ENCODE measurements around the gene TMOD1. TPM values are rescaled to one million over a fixed set of nuclear protein-coding genes. Genes with fewer than 3 reads are reported as not detected.

The TMOD1 gene
- total RNA-seq, 1 donor from 2014 or later = 0.91 TPM

DNA sequence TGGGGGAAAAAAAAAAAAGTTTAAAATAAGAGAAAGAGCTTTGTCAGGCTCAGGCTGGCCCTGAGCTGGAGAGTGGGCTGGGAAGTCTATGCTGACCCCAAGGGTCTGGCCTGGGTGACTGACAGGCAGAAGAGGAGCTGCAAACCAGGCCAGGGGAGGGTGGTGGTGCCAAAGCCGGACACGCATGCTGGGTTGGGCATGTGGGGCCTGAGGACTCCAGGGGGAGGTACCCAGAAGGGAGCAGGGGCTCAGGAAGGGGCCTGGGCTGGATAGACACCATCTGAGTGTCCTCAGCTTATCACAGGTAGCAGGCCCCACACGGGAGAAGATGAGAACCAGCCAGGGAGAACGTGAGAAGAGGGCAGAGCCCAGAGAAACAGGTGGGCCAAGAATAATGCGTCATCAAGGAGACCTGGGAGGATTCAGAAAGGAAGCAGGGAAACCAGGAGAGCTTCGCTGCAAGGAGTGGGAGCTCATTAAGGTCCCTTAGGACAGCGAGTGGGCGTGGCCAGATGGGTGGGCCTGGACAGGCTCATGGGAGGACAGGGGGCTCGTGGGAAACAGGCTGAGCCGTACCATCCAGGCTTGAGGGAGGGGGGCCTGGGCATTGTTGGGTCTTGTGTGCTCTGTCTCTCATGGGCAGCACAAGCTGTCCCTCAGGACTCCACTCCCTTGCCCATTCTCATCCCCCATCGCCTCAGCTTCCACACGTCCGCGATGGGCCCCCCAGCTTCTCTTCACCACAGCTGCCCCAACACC, 16.0 kb downstream of the TMOD1 start:
- H3K36me3 Mint-ChIP-seq (ENCODE audit: low read depth) = no peaks in the 10 kb centered on the region
- intact Hi-C loops (cut with micrococcal nuclease) = no loop called here
- no peak for DNase-seq

DNA sequence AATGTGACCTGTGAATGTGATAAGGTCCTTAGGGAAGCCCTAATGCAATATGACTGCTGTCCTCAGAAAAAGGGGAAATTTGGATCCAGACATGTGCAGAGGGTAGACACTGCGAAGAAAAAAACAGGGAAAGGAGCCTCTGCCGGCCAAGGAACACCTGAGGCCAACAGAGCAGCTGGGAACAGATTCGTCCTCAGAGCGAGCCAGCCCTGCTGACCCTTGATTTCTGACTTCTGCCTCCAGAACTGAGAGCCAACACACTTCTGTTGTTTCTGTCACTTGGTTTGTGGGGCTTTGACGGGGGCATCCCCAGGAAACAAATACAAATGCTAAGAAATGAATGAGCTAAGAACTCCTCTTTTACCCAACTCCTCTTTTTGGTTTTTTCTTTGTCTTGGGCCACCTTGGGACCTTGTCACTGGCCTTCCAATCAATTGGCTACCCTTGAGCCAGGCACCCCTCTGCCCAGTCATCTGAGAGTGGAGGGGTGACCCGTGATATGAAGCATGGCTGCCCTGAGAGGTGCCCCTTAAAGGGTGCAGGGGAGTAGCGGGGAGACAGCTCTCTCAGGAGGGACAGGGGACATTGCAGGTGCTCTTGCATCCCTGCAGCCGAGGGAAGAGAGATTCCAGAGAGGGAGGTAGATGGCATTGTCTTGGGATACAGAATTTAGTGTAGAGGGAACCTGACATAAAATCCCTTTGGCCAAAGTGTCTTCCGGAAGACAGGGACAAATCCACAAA, 16.9 kb downstream of the TMOD1 start:
- DNase-seq = no peak
- intact Hi-C loops (cut with micrococcal nuclease) = no loop called here
- H3K4me1 Mint-ChIP-seq = peaks cover 4% of the 10 kb centered on the region
- H3K9me3 Mint-ChIP-seq = no peaks in the 10 kb centered on the region
- H3K36me3 Mint-ChIP-seq (ENCODE audit: low read depth) = no peaks in the 10 kb centered on the region
- H3K27ac Mint-ChIP-seq = no peak overlapping the region
- H3K4me3 Mint-ChIP-seq = no peak overlapping the region
- peaks cover 42% of the 10 kb centered on the region for H3K27me3 Mint-ChIP-seq

More for the DNA sequence above, 16.0 kb downstream of the TMOD1 start:
- Mint-ChIP-seq H3K27ac (no peak overlapping the region), H3K27me3 (peaks cover 42% of the 10 kb centered on the region), H3K4me1 (peaks cover 4% of the 10 kb centered on the region), H3K9me3 (no peaks in the 10 kb centered on the region), H3K4me3 (no peak overlapping the region)

DNA sequence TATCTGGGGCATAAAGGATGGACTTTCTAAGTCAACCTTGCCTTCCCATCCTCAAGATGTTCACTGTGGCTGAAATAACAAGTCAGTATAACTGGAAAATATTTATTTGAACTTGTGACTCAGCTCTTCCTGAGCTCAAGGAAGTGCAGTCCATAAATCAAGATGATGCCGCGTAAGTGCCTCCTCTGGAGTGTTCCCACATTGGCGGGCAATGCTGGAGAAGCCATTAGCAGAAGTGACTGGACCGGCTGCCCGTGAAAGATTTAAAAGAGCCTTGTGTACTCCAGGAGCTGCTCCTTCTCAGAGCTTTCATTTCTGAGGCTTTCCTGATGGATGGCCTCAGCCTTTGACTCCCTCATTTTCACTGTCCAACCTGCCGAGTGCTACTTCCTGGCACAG, 17.4 kb downstream of the TMOD1 start:
- Mint-ChIP-seq H3K9me3 (no peaks in the 10 kb centered on the region), H3K27ac (no peak overlapping the region), H3K27me3 (peaks cover 42% of the 10 kb centered on the region)

DNA sequence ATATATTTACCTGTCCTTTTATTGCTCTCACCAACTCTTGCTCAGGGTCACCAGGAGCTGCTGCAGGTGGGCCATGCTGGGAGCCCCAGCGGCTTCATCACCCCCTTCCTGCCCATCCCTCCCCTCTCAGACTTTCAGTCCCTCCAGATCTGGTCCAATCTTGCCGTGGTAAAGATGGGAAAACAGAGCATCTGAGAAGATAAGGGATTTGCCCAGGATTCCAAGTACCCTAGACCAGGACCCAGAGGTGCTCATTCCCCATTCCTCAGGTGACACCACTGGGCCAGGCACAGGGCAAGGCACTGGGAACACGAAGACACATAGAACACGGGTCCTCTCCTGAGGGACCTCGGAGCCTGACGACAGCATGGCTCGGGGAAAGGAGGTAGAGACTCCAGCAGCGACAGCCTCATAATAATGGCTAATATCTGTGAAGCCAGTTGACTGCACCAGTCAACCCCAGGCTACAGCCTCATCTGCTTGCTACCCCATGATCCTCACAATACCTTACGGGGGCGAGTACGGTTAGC, 18.0 kb downstream of the TMOD1 start:
- Mint-ChIP-seq H3K4me1 (peaks cover 4% of the 10 kb centered on the region), H3K27me3 (peaks cover 42% of the 10 kb centered on the region)

More for the DNA sequence above, 17.4 kb downstream of the TMOD1 start:
- no peak for DNase-seq
- intact Hi-C loops (cut with micrococcal nuclease) = no loop called here
- no peaks in the 10 kb centered on the region for H3K36me3 Mint-ChIP-seq (ENCODE audit: low read depth)
- peaks cover 4% of the 10 kb centered on the region for H3K4me1 Mint-ChIP-seq
- no peak overlapping the region for H3K4me3 Mint-ChIP-seq

GRCh38 chr9:97521576-97522333, 20.3 kb downstream of the TMOD1 start:
- Mint-ChIP-seq H3K27ac (no peak overlapping the region), H3K36me3 (ENCODE audit: low read depth) (no peaks in the 10 kb centered on the region), H3K27me3 (peaks cover 33% of the 10 kb centered on the region), H3K4me1 (peaks cover 4% of the 10 kb centered on the region), H3K4me3 (no peak overlapping the region), H3K9me3 (no peaks in the 10 kb centered on the region)
- intact Hi-C loops (cut with micrococcal nuclease) = no loop called here
- no peak for DNase-seq

More for the DNA sequence above, 18.0 kb downstream of the TMOD1 start:
- Mint-ChIP-seq H3K36me3 (ENCODE audit: low read depth) (no peaks in the 10 kb centered on the region), H3K9me3 (no peaks in the 10 kb centered on the region), H3K4me3 (no peak overlapping the region), H3K27ac (no peak overlapping the region)
- DNase-seq = no peak
- intact Hi-C loops (cut with micrococcal nuclease) = no loop called here

- Mint-ChIP-seq H3K4me3 (no peak overlapping the region), H3K27me3 (peaks cover 14% of the 10 kb centered on the region), H3K4me1 (peaks cover 2% of the 10 kb centered on the region), H3K36me3 (ENCODE audit: low read depth) (no peaks in the 10 kb centered on the region), H3K9me3 (no peaks in the 10 kb centered on the region), H3K27ac (no peak overlapping the region)
- no peak for DNase-seq
- intact Hi-C loops (cut with micrococcal nuclease) = no loop called here
Observed at GRCh38 chr9:97524424-97524823, 23.0 kb downstream of the TMOD1 start.

GRCh38 chr9:97525451-97525850, 24.0 kb downstream of the TMOD1 start:
- DNase-seq = no peak
- peaks cover 6% of the 10 kb centered on the region for H3K27me3 Mint-ChIP-seq
- peaks cover 7% of the 10 kb centered on the region for H3K4me1 Mint-ChIP-seq
- H3K27ac Mint-ChIP-seq = no peak overlapping the region
- no peaks in the 10 kb centered on the region for H3K9me3 Mint-ChIP-seq
- intact Hi-C loops (cut with micrococcal nuclease) = no loop called here
- H3K4me3 Mint-ChIP-seq = no peak overlapping the region
- no peaks in the 10 kb centered on the region for H3K36me3 Mint-ChIP-seq (ENCODE audit: low read depth)

DNA sequence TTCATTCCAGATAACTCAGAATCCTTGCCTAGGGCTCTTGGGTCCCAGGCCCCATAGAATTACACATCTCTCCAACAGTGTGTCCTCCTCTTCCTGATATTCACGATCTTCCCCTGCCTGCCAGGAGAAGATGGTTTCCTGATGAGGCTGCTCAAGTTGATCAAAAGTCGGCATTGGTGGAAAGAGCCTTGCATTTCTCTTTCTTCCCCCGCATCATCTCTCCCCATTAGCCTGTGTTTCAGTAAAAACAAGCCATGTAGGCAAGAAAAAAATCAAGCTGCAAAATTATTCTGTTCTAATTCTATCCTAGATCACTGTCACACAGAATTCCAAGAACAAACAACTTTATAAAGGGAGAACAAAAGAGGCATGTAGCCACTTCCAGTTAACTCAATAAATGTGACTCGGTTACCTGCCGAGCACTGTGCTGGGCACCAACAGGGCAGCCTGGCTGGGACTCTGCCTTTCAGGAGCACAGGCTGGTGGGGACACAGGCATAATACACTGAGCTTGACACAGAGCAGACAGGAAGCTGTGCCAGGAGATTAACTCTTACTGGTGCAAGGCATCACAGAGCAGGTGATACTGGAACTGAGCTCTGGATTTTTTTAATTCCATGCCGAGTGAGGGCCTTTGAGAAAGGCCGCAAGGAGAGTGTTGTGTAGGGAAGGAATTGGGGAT, 25.6 kb downstream of the TMOD1 start:
- Mint-ChIP-seq H3K27ac (no peak overlapping the region), H3K27me3 (no peaks in the 10 kb centered on the region), H3K9me3 (no peaks in the 10 kb centered on the region), H3K4me1 (peaks cover 7% of the 10 kb centered on the region), H3K36me3 (ENCODE audit: low read depth) (no peaks in the 10 kb centered on the region), H3K4me3 (no peak overlapping the region)
- intact Hi-C loops (cut with micrococcal nuclease) = no loop called here
- DNase-seq = no peak

DNA sequence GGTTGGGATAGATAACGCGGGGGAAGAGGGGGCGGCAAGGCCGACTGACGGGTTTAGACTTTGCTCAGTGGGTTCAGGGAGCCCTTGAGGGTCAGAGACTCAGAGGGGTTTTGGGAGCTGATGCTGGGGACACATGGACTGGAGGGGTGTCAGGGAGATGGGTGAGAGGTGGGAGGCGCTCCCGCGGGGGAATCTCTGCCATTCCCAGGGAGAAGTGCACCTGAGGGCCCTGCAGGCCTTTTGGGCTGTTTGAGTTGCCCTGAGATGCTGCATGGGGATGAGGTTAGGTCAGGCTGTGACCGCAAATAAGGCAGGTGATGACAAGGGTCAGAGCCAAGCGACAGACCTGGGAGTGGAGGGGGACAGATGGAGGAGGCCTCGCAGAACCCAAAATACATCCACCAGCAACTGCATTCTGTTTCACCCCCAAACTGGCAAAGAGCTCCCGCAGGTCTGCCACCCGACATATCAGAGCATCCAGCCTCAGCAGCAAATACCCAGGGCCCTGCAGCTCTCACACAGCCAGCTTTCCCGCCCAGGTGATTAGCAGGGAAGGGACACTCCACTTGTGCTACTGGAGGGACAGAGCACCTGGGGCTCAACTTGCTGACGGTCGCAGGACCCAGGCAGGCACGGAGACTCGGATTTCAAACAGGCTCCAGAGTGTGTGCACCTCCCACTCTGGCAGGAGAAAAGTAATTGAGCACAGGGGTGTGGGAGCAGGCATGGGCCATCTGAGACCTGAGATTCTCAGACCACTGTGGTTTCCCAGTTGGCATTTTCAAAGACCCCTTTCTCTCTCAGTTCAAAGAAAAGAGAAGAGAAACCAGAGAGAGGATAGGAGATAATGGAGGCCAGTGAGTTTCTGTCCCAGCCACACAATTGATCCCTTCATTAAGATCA, 26.4 kb downstream of the TMOD1 start:
- H3K36me3 Mint-ChIP-seq (ENCODE audit: low read depth) = no peaks in the 10 kb centered on the region
- no peaks in the 10 kb centered on the region for H3K9me3 Mint-ChIP-seq
- H3K27me3 Mint-ChIP-seq = peaks cover 2% of the 10 kb centered on the region
- intact Hi-C loops (cut with micrococcal nuclease) = no loop called here
- DNase-seq = no peak
- no peak overlapping the region for H3K4me3 Mint-ChIP-seq
- peaks cover 7% of the 10 kb centered on the region for H3K4me1 Mint-ChIP-seq
- no peak overlapping the region for H3K27ac Mint-ChIP-seq

DNA sequence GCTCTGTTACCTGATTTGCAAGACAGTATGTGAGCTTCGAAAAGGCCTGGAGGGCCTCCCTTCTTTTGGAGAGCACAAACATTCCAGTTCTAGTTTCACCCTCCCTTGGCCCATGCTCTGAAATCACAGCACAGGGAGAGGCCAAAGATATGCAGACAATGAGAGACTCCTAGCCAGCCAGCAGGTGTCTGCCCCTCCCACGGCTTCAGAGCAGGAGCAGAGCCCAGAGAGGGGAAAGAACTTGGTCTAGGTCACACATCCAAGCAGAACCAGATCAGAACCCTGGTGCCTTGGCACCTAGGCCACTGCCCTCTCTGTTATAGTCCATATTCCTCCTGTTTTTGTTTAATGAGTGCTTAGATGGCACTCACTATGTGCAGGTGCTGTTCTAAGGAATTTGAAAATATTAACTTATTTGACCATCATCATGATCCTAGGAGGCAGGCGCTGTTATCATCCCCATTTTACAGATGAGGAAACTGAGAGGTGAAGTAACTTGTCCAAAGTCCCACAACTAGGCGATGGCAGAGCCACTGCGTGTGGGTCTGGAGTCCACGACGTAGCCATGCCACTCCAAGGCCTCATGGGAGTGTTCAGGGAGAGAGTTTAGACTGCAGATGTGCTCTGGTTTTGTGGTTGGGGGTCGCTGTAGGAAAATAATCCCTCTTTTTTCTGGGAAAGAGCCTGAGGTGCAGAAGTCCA, 27.2 kb downstream of the TMOD1 start:
- Mint-ChIP-seq H3K36me3 (ENCODE audit: low read depth) (no peaks in the 10 kb centered on the region), H3K4me3 (no peak overlapping the region), H3K27me3 (peaks cover 2% of the 10 kb centered on the region), H3K4me1 (peaks cover 7% of the 10 kb centered on the region), H3K27ac (no peak overlapping the region), H3K9me3 (no peaks in the 10 kb centered on the region)
- DNase-seq = no peak
- intact Hi-C loops (cut with micrococcal nuclease) = no loop called here

- H3K9me3 Mint-ChIP-seq = no peaks in the 10 kb centered on the region
- peaks cover 7% of the 10 kb centered on the region for H3K4me1 Mint-ChIP-seq
- peak; percentile 66 for DNase-seq
- H3K4me3 Mint-ChIP-seq = no peak overlapping the region
- H3K36me3 Mint-ChIP-seq (ENCODE audit: low read depth) = no peaks in the 10 kb centered on the region
- peaks cover 2% of the 10 kb centered on the region for H3K27me3 Mint-ChIP-seq
- no peak overlapping the region for H3K27ac Mint-ChIP-seq
- intact Hi-C loops (cut with micrococcal nuclease) = no loop called here
Observed at GRCh38 chr9:97529363-97530076, 28.1 kb downstream of the TMOD1 start.

GRCh38 chr9:97531888-97532376, 30.5 kb downstream of the TMOD1 start:
- no peak overlapping the region for H3K27ac Mint-ChIP-seq
- DNase-seq = no peak
- intact Hi-C loops (cut with micrococcal nuclease) = no loop called here
- no peak overlapping the region for H3K4me3 Mint-ChIP-seq
- H3K4me1 Mint-ChIP-seq = peaks cover 7% of the 10 kb centered on the region
- H3K9me3 Mint-ChIP-seq = no peaks in the 10 kb centered on the region
- H3K36me3 Mint-ChIP-seq (ENCODE audit: low read depth) = no peaks in the 10 kb centered on the region
- peaks cover 2% of the 10 kb centered on the region for H3K27me3 Mint-ChIP-seq

Data from activated CD4-positive, alpha-beta T cell treated with anti-CD3 and anti-CD28 coated beads, Interleukin-2, amount 10 ng/mL, durations not matched to agents 24 days and 14 days (primary cell).